Measurements from ENCODE around the gene ZNF280B.
A peak's percentile ranks its signal among the peaks of the same experiment; 100 is the strongest.

Gene ZNF280B

GRCh38 chr22:22508274-22509176 lies at the start of gene ZNF280B:
Gene ZNF280B, minus strand, starts transcription at chr22:22508742. Its CDS starts 19,344 bp downstream, at chr22:22489398.
- DNase-seq (ENCODE audit: low spot score): peak; percentile 58

- DNase-seq (ENCODE audit: low spot score): no peak
Measured at GRCh38 chr22:22556995-22557925, 48.7 kb upstream of the ZNF280B start.

GRCh38 chr22:22556578-22556977 lies 48.0 kb upstream of the ZNF280B start:
- DNase-seq (ENCODE audit: low spot score): no peak

- no peak for DNase-seq (ENCODE audit: low spot score)
Measured at GRCh38 chr22:22555596-22555995, 47.1 kb upstream of the ZNF280B start.

GRCh38 chr22:22554587-22555284 lies 46.2 kb upstream of the ZNF280B start:
- no peak for DNase-seq (ENCODE audit: low spot score)

GRCh38 chr22:22553735-22554586 lies 45.4 kb upstream of the ZNF280B start:
- DNase-seq (ENCODE audit: low spot score): no peak

- DNase-seq (ENCODE audit: low spot score): no peak
Measured at GRCh38 chr22:22553141-22553540, 44.6 kb upstream of the ZNF280B start.

GRCh38 chr22:22552630-22553029 lies 44.1 kb upstream of the ZNF280B start:
- no peak for DNase-seq (ENCODE audit: low spot score)

GRCh38 chr22:22550789-22551434 lies 42.4 kb upstream of the ZNF280B start:
- DNase-seq (ENCODE audit: low spot score): no peak

GRCh38 chr22:22548910-22549309 lies 40.4 kb upstream of the ZNF280B start:
- no peak for DNase-seq (ENCODE audit: low spot score)

GRCh38 chr22:22548317-22548716 lies 39.8 kb upstream of the ZNF280B start:
- DNase-seq (ENCODE audit: low spot score): no peak

GRCh38 chr22:22547692-22548300 lies 39.3 kb upstream of the ZNF280B start:
- no peak for DNase-seq (ENCODE audit: low spot score)

- no peak for DNase-seq (ENCODE audit: low spot score)
Measured at GRCh38 chr22:22547226-22547625, 38.7 kb upstream of the ZNF280B start.

- DNase-seq (ENCODE audit: low spot score): no peak
Measured at GRCh38 chr22:22546490-22546889, 37.9 kb upstream of the ZNF280B start.

GRCh38 chr22:22545084-22545483 lies 36.5 kb upstream of the ZNF280B start:
- DNase-seq (ENCODE audit: low spot score): no peak

GRCh38 chr22:22538226-22538989 lies 29.9 kb upstream of the ZNF280B start:
- no peak for DNase-seq (ENCODE audit: low spot score)

- no peak for DNase-seq (ENCODE audit: low spot score)
Measured at GRCh38 chr22:22536916-22537315, 28.4 kb upstream of the ZNF280B start.

GRCh38 chr22:22536515-22536914 lies 28.0 kb upstream of the ZNF280B start:
- DNase-seq (ENCODE audit: low spot score): no peak

GRCh38 chr22:22535662-22536061 lies 27.1 kb upstream of the ZNF280B start:
- DNase-seq (ENCODE audit: low spot score): no peak
